GM19240 (cell line): ENCODE results near the gene GPD1L.
"Not testable (repeated sequence)": the region's sequence is repeated elsewhere in the genome, so short reads cannot be mapped to it uniquely, and the experiment has no call there.

Experiments
- DNase-seq: peaks from one replicate; pipeline ENCODE4 v3.0.0; 2011; ENCODE audit warnings: low spot score; ENCODE audit not compliant: insufficient read length

GPD1L gene

GRCh38 chr3:32106132-32106928, at the start of gene GPD1L:
GPD1L (plus strand) TSS chr3:32106620; CDS start chr3:32106712, 92 bp downstream.
- DNase-seq, result peak; percentile 75

GRCh38 chr3:32058465-32058864, 48.0 kb upstream of the GPD1L start:
- not testable (repeated sequence) for DNase-seq

GRCh38 chr3:32062950-32063582, 43.4 kb upstream of the GPD1L start:
- DNase-seq, result no peak

GRCh38 chr3:32066686-32067085, 39.7 kb upstream of the GPD1L start:
- DNase-seq, result no peak

GRCh38 chr3:32074194-32074593, 32.2 kb upstream of the GPD1L start:
- not testable (repeated sequence) for DNase-seq

- no peak for DNase-seq
Measured at GRCh38 chr3:32076566-32076965, 29.9 kb upstream of the GPD1L start.

- DNase-seq, result no peak
Measured at GRCh38 chr3:32077260-32078084, 28.9 kb upstream of the GPD1L start.

GRCh38 chr3:32078085-32078634, 28.3 kb upstream of the GPD1L start:
- no peak for DNase-seq

- no peak for DNase-seq
Measured at GRCh38 chr3:32078864-32079263, 27.6 kb upstream of the GPD1L start.

GRCh38 chr3:32082721-32083120, 23.7 kb upstream of the GPD1L start:
- no peak for DNase-seq

GRCh38 chr3:32083702-32084270, 22.6 kb upstream of the GPD1L start:
- no peak for DNase-seq

GRCh38 chr3:32084870-32085269, 21.6 kb upstream of the GPD1L start:
- no peak for DNase-seq

GRCh38 chr3:32086464-32086863, 20.0 kb upstream of the GPD1L start:
- no peak for DNase-seq

- no peak for DNase-seq
Measured at GRCh38 chr3:32089476-32089875, 16.9 kb upstream of the GPD1L start.

- no peak for DNase-seq
Measured at GRCh38 chr3:32093204-32093603, 13.2 kb upstream of the GPD1L start.

GRCh38 chr3:32095431-32095830, 11.0 kb upstream of the GPD1L start:
- no peak for DNase-seq

- DNase-seq, result no peak
Measured at GRCh38 chr3:32097768-32098167, 8.7 kb upstream of the GPD1L start.

- no peak for DNase-seq
Measured at GRCh38 chr3:32098528-32098927, 7.9 kb upstream of the GPD1L start.

- DNase-seq, result no peak
Measured at GRCh38 chr3:32100465-32100864, 6.0 kb upstream of the GPD1L start.

- DNase-seq, result no peak
Measured at GRCh38 chr3:32102289-32102688, 4.1 kb upstream of the GPD1L start.

GRCh38 chr3:32104492-32104891, 1.9 kb upstream of the GPD1L start:
- no peak for DNase-seq
